CD4-positive, alpha-beta T cell treated with Interleukin-4 for 4 hours (primary cell): ENCODE results near the gene YPEL2.

Source experiments
- DNase-seq: peaks from one replicate; pipeline ENCODE4 v3.0.0-alpha.2; 2020

YPEL2 gene

DNA sequence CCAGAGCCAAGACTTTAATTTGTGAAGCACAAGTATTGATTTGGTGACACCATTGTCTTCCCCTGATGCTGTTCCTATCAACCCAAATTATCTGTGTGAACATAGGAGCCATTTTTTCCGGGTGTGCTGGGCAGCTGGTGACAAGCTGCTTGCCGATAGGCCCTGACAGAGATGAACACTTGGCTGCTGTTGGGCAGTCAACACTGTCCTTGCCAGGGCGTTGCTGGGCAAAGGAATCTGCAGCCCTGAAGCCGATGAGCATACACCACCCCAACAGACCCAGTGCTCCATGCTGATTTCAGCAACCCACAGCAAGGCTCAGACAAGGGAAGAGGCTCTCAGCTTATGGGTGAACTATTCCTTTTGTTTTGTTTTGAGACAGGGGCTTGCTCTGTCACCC lies 105.4 kb downstream of the YPEL2 start:
- DNase-seq: no peak

DNA sequence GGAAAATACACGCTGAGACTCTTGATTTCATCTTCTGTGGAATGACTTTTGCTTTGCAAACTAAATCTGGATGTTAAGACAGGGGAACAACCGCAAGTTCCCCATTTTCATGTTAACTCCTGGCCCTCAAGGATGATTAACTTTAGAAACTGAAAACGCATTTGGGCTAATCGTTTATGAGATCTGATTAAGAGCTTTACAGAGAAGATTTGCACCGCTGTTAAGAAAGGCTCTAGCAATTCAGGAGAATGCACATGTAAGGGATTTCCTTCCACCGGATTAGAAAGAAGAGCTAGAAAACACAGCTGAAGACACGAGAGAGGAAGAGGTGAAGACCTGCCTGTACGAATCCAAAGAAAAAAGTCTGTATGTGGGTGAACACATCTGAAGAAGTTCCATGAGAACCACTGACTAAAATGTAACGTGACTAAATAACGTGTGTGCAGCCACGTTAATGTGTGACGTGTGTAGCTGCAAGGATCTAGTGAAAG lies 106.4 kb downstream of the YPEL2 start:
- no peak for DNase-seq

DNA sequence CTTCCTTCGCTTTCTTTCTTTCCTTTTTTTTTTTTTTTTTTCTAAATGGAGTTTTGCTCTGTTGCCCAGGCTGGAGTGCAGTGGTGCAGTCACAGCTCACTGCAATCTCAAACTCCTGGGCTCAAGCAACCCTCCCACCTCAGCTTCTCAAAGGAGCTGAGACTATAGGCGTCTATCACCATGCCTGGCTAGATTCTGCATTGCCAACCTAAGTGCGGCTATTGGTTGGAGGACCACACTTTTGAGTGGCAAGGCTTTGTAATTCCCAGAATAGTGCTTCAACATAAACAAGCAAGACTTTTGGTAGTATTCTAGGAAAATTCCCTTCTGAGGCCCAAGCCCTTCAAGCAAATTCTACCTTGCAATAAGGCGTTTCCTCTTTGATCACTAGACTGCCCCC lies 107.8 kb downstream of the YPEL2 start:
- no peak for DNase-seq

DNA sequence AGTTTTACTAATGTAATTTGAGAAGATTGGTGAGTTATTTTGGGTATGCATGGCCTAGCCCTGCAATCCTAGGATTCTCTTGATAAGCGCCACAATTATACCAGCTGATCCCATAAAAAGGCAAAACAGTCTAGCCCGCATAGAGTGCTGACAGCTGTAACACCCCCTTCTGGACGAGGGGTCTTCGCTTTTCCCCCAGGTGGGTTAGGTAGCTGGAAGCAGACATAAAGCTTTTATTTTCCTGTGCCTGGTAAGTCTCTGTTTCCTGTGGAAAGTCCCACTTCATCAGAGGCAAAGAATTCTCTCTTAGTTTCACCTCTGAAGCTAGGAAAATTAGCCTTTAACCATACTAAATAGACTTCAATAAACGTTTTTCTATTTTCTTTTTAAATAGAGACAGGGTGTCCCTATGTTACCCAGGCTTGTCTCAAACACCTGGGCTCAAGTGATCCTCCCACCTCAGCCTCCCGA lies 108.3 kb downstream of the YPEL2 start:
- DNase-seq: no peak

DNA sequence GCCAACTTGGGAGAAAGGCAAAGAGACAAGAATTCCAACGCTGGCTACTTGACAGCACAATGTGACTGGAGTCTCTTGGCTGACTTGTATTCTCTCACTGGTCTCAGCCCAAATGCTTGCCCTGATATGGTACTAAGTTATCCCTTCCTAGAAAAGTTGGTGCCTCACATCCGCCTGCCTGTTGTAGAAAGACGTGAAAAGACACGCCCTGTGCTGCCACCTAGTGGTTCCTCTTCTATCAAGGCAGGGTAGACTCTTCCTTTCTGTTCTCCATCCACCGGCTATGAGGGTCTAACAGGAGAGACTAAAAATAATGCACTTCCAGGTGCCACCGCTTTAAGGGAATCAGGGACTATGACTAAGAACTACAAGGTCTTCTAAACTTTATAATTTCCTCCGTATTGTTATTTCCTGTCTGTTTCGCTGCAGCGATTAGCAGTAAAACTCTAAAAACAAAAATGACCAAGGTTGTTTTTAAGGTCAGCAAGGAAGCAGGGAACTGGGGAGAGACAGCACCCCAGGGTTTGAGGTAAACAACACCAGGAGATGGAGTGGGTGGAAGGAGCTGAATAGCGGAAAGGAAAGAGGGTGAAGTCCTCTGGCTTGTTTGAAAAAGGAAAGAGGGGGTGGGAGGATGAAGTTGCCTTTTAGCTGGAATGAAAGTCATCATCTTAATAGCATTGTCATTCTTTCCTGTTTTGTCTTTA lies 109.5 kb downstream of the YPEL2 start:
- DNase-seq: peak; percentile 85

DNA sequence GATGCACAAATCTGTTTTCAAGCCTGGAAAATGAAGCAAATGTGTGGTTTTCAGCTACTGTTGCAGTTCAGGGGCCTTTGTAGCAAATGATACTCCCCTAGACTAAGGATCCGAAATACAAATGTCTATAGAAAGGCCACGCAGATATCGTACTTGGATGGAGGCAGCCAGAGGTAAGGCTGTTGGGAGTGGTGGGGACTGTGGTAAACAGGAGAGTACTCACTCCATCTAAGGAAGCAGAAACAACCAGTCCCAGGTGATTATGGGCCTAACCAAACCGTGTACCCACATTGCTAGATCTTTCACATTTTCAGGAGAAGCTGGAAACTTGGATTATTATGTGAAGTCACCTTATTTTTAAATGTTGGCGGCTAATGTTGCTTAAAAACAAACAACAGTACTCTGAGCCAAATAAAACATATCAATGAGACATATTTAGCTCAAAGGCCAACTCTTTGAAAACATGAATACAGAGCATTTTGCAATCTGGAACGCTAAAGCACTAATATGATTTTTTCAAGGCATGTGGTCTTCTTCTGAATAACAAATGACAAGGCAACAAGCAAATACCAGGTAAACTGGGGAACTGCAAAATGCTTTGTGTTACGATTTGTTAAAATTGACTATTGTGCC lies 110.1 kb downstream of the YPEL2 start:
- no peak for DNase-seq

DNA sequence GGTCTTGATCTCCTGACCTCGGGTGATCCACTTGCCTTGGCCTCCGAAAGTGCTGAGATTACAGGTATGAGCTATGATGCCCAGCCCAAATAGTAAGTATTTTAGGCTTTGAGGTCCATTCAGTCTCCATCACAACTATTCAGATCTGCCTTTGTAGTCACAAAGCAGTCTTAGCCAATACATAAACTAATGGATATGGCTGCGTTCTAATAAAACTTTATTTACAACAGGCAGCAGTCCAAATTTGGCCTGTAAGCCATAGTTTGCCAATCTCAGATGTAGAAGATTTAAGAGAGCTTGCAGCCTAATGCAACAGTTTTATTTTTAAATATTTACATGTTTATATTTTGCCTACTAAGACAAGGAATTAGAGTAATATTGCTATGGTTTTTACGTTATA lies 111.7 kb downstream of the YPEL2 start:
- DNase-seq: no peak
